Measurements from ENCODE around the gene RAET1L.

Gene RAET1L

GRCh38 chr6:149987602-149988107 lies 37.7 kb downstream of the RAET1L start:
- Histone ChIP-seq H3K27me3 (replicated peaks in 2 of 5; ENCODE audit: control insufficient read depth in 4 of 5, insufficient read depth in 5 of 5, low read length in 4 of 5) (peaks cover 38 to 93% (median 77%) of the 10 kb centered on the region in 5 experiments), H3K4me3 (ENCODE audit: control insufficient read depth in 1 of 7, extremely low read depth in 1 of 7, insufficient read depth in 4 of 7, low read depth in 2 of 7, low read length in 6 of 7) (no peak overlapping the region), H3K9me3 (ENCODE audit: control extremely low read depth in 1 of 5, control insufficient read depth in 4 of 5, insufficient read depth in 2 of 5, low read depth in 1 of 5, low read length in 4 of 5) (peaks cover 0 to 21% (median 14%) of the 10 kb centered on the region in 5 experiments), H3K4me1 (ENCODE audit: control extremely low read depth in 1 of 4, control insufficient read depth in 4 of 4, insufficient read depth in 4 of 4, low read length in 3 of 4) (peaks cover 2 to 19% (median 10%) of the 10 kb centered on the region in 4 experiments), H3K27ac (ENCODE audit: insufficient read depth in 1 of 2, low read depth in 1 of 2, low read length in 2 of 2, poor library complexity in 1 of 2, severe bottlenecking in 2 of 2) (no peak overlapping the region), H3K36me3 (ENCODE audit: control insufficient read depth in 4 of 4, insufficient read depth in 4 of 4, low read length in 3 of 4) (no peaks in the 10 kb centered on the region)
- ChIA-PET POLR2A (no interaction called here), CTCF (interaction anchor here (1.1 to 1.2 kb wide), 2 partner anchors 21 to 28 kb away, joined by 3 to 5 read pairs; no protein-coding TSS in a partner anchor)
- 50% methylated on average over 1 of the region's 2 CpGs for WGBS (ENCODE audit: insufficient coverage)
- DNase-seq, result no peak

DNA sequence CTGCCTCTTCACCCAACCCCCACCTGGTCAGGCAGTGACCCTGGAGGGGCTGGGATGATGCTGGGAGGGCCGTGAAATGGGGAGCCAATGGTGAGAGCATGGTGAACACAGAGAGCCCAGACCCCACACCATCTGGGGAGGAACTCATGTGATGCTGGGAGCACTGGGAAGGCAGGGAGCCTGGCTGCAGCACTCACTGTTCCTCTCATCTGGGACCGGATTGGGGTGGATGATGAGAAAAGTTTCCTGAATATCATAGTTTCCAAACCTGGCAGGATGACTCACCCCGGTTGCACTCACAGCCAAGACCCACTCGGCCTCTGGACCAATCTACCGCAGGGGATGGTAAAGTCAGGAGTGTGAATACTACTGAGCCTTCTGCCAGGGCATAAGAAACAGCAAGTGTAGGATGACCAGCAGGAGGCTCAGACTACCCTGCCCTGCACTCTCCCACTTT lies 39.8 kb downstream of the RAET1L start:
- WGBS (ENCODE audit: insufficient coverage), result 30% methylated on average over 4 of the region's 5 CpGs
- no peak overlapping the region for H3K27ac ChIP-seq (ENCODE audit: insufficient read depth in 1 of 2, low read depth in 1 of 2, low read length in 2 of 2, poor library complexity in 1 of 2, severe bottlenecking in 2 of 2)
- peaks cover 0 to 10% (median 6%) of the 10 kb centered on the region in 4 experiments for H3K4me1 ChIP-seq (ENCODE audit: control extremely low read depth in 1 of 4, control insufficient read depth in 4 of 4, insufficient read depth in 4 of 4, low read length in 3 of 4)
- CTCF ChIA-PET, result interaction anchor here (1.5 kb wide), 1 partner anchor 33 kb away, joined by 4 read pairs; no protein-coding TSS in a partner anchor
- no peak for DNase-seq
- H3K27me3 ChIP-seq (replicated peaks in 2 of 5; ENCODE audit: control insufficient read depth in 4 of 5, insufficient read depth in 5 of 5, low read length in 4 of 5), result peaks cover 27 to 92% (median 61%) of the 10 kb centered on the region in 5 experiments
- H3K36me3 ChIP-seq (ENCODE audit: control insufficient read depth in 4 of 4, insufficient read depth in 4 of 4, low read length in 3 of 4), result no peaks in the 10 kb centered on the region
- peaks cover 0 to 21% (median 14%) of the 10 kb centered on the region in 5 experiments for H3K9me3 ChIP-seq (ENCODE audit: control extremely low read depth in 1 of 5, control insufficient read depth in 4 of 5, insufficient read depth in 2 of 5, low read depth in 1 of 5, low read length in 4 of 5)
- POLR2A ChIA-PET, result no interaction called here
- no peak overlapping the region for H3K4me3 ChIP-seq (ENCODE audit: control insufficient read depth in 1 of 7, extremely low read depth in 1 of 7, insufficient read depth in 4 of 7, low read depth in 2 of 7, low read length in 6 of 7)

- ChIA-PET CTCF (no interaction called here), POLR2A (no interaction called here)
- H3K27me3 ChIP-seq (replicated peaks in 2 of 5; ENCODE audit: control insufficient read depth in 4 of 5, insufficient read depth in 5 of 5, low read length in 4 of 5), result peaks cover 27 to 89% (median 54%) of the 10 kb centered on the region in 5 experiments
- no peak for DNase-seq
- 40% methylated on average over 4 of the region's 5 CpGs for WGBS (ENCODE audit: insufficient coverage)
- peaks cover 0 to 21% (median 14%) of the 10 kb centered on the region in 5 experiments for H3K9me3 ChIP-seq (ENCODE audit: control extremely low read depth in 1 of 5, control insufficient read depth in 4 of 5, insufficient read depth in 2 of 5, low read depth in 1 of 5, low read length in 4 of 5)
- no peak overlapping the region for H3K27ac ChIP-seq (ENCODE audit: insufficient read depth in 1 of 2, low read depth in 1 of 2, low read length in 2 of 2, poor library complexity in 1 of 2, severe bottlenecking in 2 of 2)
- no peaks in the 10 kb centered on the region for H3K36me3 ChIP-seq (ENCODE audit: control insufficient read depth in 4 of 4, insufficient read depth in 4 of 4, low read length in 3 of 4)
- peaks cover 0 to 2% (median 0%) of the 10 kb centered on the region in 4 experiments for H3K4me1 ChIP-seq (ENCODE audit: control extremely low read depth in 1 of 4, control insufficient read depth in 4 of 4, insufficient read depth in 4 of 4, low read length in 3 of 4)
- H3K4me3 ChIP-seq (ENCODE audit: control insufficient read depth in 1 of 7, extremely low read depth in 1 of 7, insufficient read depth in 4 of 7, low read depth in 2 of 7, low read length in 6 of 7), result no peak overlapping the region
Measured at GRCh38 chr6:149984773-149985172, 40.6 kb downstream of the RAET1L start.

- Histone ChIP-seq H3K27me3 (replicated peaks in 2 of 5; ENCODE audit: control insufficient read depth in 4 of 5, insufficient read depth in 5 of 5, low read length in 4 of 5) (peaks cover 24 to 89% (median 56%) of the 10 kb centered on the region in 5 experiments), H3K4me3 (ENCODE audit: control insufficient read depth in 1 of 7, extremely low read depth in 1 of 7, insufficient read depth in 4 of 7, low read depth in 2 of 7, low read length in 6 of 7) (no peak overlapping the region), H3K9me3 (ENCODE audit: control extremely low read depth in 1 of 5, control insufficient read depth in 4 of 5, insufficient read depth in 2 of 5, low read depth in 1 of 5, low read length in 4 of 5) (peaks cover 0 to 10% (median 8%) of the 10 kb centered on the region in 5 experiments), H3K27ac (ENCODE audit: insufficient read depth in 1 of 2, low read depth in 1 of 2, low read length in 2 of 2, poor library complexity in 1 of 2, severe bottlenecking in 2 of 2) (no peak overlapping the region), H3K4me1 (ENCODE audit: control extremely low read depth in 1 of 4, control insufficient read depth in 4 of 4, insufficient read depth in 4 of 4, low read length in 3 of 4) (no peaks in the 10 kb centered on the region), H3K36me3 (ENCODE audit: control insufficient read depth in 4 of 4, insufficient read depth in 4 of 4, low read length in 3 of 4) (no peaks in the 10 kb centered on the region)
- WGBS (ENCODE audit: insufficient coverage), result 0% methylated on average over 5 of the region's 9 CpGs
- POLR2A ChIA-PET, result no interaction called here
- DNase-seq, result no peak
- CTCF ChIA-PET, result no interaction called here
Measured at GRCh38 chr6:149983145-149983544, 42.2 kb downstream of the RAET1L start.

GRCh38 chr6:149979293-149979692 lies 46.0 kb downstream of the RAET1L start:
- Histone ChIP-seq H3K4me1 (ENCODE audit: control extremely low read depth in 1 of 4, control insufficient read depth in 4 of 4, insufficient read depth in 4 of 4, low read length in 3 of 4) (no peaks in the 10 kb centered on the region), H3K27ac (ENCODE audit: insufficient read depth in 1 of 2, low read depth in 1 of 2, low read length in 2 of 2, poor library complexity in 1 of 2, severe bottlenecking in 2 of 2) (no peak overlapping the region), H3K9me3 (ENCODE audit: control extremely low read depth in 1 of 5, control insufficient read depth in 4 of 5, insufficient read depth in 2 of 5, low read depth in 1 of 5, low read length in 4 of 5) (no peaks in the 10 kb centered on the region), H3K27me3 (replicated peaks in 2 of 5; ENCODE audit: control insufficient read depth in 4 of 5, insufficient read depth in 5 of 5, low read length in 4 of 5) (peaks cover 19 to 77% (median 30%) of the 10 kb centered on the region in 5 experiments), H3K36me3 (ENCODE audit: control insufficient read depth in 4 of 4, insufficient read depth in 4 of 4, low read length in 3 of 4) (no peaks in the 10 kb centered on the region), H3K4me3 (ENCODE audit: control insufficient read depth in 1 of 7, extremely low read depth in 1 of 7, insufficient read depth in 4 of 7, low read depth in 2 of 7, low read length in 6 of 7) (no peak overlapping the region)
- no peak for DNase-seq
- 74% methylated on average over 5 of the region's 6 CpGs for WGBS (ENCODE audit: insufficient coverage)
- POLR2A ChIA-PET, result no interaction called here
- CTCF ChIA-PET, result no interaction called here

DNA sequence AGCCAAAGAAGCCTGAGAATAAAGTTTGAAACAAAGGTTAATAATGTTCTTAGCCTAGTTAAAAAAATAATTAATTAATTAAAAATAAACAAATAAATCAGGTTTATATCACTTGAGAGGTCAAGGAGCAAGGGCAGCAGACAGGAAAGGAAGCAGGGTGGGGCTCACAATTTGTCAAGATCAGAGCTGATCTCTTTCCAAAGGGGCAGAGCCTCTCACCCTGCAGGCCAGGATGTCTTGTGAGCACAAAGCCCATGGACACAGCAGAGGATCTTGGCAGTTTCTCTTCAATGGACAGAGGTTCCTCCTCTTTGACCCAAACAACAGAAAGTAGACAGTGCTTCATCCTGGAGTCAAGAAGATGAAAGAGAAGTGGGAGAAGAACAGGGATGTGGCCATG lies 46.7 kb downstream of the RAET1L start:
- H3K36me3 ChIP-seq (ENCODE audit: control insufficient read depth in 4 of 4, insufficient read depth in 4 of 4, low read length in 3 of 4), result no peaks in the 10 kb centered on the region
- no peak for DNase-seq
- ChIA-PET CTCF (interaction anchor here (1.2 to 1.9 kb wide), 2 partner anchors 13 kb away, joined by 3 to 4 read pairs; no protein-coding TSS in a partner anchor), POLR2A (no interaction called here)
- no peaks in the 10 kb centered on the region for H3K4me1 ChIP-seq (ENCODE audit: control extremely low read depth in 1 of 4, control insufficient read depth in 4 of 4, insufficient read depth in 4 of 4, low read length in 3 of 4)
- H3K4me3 ChIP-seq (ENCODE audit: control insufficient read depth in 1 of 7, extremely low read depth in 1 of 7, insufficient read depth in 4 of 7, low read depth in 2 of 7, low read length in 6 of 7), result no peak overlapping the region
- peaks cover 20 to 84% (median 30%) of the 10 kb centered on the region in 5 experiments for H3K27me3 ChIP-seq (replicated peaks in 2 of 5; ENCODE audit: control insufficient read depth in 4 of 5, insufficient read depth in 5 of 5, low read length in 4 of 5)
- no peaks in the 10 kb centered on the region for H3K9me3 ChIP-seq (ENCODE audit: control extremely low read depth in 1 of 5, control insufficient read depth in 4 of 5, insufficient read depth in 2 of 5, low read depth in 1 of 5, low read length in 4 of 5)
- H3K27ac ChIP-seq (ENCODE audit: insufficient read depth in 1 of 2, low read depth in 1 of 2, low read length in 2 of 2, poor library complexity in 1 of 2, severe bottlenecking in 2 of 2), result no peak overlapping the region

DNA sequence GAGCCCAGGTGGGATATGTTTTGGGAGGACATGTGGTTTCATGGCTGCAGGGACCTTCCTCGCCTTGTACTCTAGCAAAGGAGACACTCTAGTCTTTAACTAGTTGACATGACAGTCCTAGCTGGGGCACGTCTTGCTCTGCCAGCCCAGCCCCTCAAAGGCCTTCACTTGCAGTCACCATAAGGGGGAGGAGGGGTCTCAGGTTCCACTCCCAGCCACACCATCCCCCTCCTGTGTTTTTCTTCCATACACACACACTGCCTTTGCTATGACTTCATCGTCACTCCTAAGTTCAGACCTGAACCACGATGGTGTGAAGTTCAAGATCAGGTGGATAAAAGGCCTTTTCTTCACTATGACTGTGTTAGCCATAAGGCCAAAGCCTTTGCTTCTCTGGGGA lies 48.1 kb downstream of the RAET1L start:
- Histone ChIP-seq H3K27ac (ENCODE audit: insufficient read depth in 1 of 2, low read depth in 1 of 2, low read length in 2 of 2, poor library complexity in 1 of 2, severe bottlenecking in 2 of 2) (no peak overlapping the region), H3K4me1 (ENCODE audit: control extremely low read depth in 1 of 4, control insufficient read depth in 4 of 4, insufficient read depth in 4 of 4, low read length in 3 of 4) (no peaks in the 10 kb centered on the region), H3K9me3 (ENCODE audit: control extremely low read depth in 1 of 5, control insufficient read depth in 4 of 5, insufficient read depth in 2 of 5, low read depth in 1 of 5, low read length in 4 of 5) (no peaks in the 10 kb centered on the region), H3K36me3 (ENCODE audit: control insufficient read depth in 4 of 4, insufficient read depth in 4 of 4, low read length in 3 of 4) (no peaks in the 10 kb centered on the region), H3K27me3 (replicated peaks in 2 of 5; ENCODE audit: control insufficient read depth in 4 of 5, insufficient read depth in 5 of 5, low read length in 4 of 5) (peaks cover 16 to 80% (median 30%) of the 10 kb centered on the region in 5 experiments), H3K4me3 (ENCODE audit: control insufficient read depth in 1 of 7, extremely low read depth in 1 of 7, insufficient read depth in 4 of 7, low read depth in 2 of 7, low read length in 6 of 7) (no peak overlapping the region)
- DNase-seq, result no peak
- ChIA-PET CTCF (interaction anchor here (0.9 to 1.9 kb wide), 2 partner anchors 14 to 53 kb away, joined by 3 to 4 read pairs; no protein-coding TSS in a partner anchor), POLR2A (no interaction called here)
- 95% methylated on average over 3 of the region's 4 CpGs for WGBS (ENCODE audit: insufficient coverage)
